GM23338 (cell line): ENCODE measurements around the gene PRDX4. TPM values are rescaled to one million over a fixed set of nuclear protein-coding genes. Genes with fewer than 3 reads are reported as not detected.

Experiments used
- ATAC-seq: fragments of 200-7000 bp; cut with Tn5 transposase; 3 replicates; pipeline ENCODE4 v1.9.1; 2020
- DNase-seq: peaks from one replicate; pipeline ENCODE4 v3.0.0-alpha.2; 2015; ENCODE audit warnings: low spot score
- H2AFZ ChIP-seq: fragments of 200-600 bp; sonication (generic); 2 replicates; pipeline ENCODE4 v1.8.0; 2016; ENCODE audit warnings: antibody characterized with exemption, mild to moderate bottlenecking, moderate library complexity
- H3F3A ChIP-seq: fragments of 200-600 bp; sonication (generic); replicated peaks from 2 replicates; pipeline ENCODE4 v1.8.0; 2017; ENCODE audit warnings: antibody characterized with exemption, mixed run types, low read depth
- H3K27ac ChIP-seq: fragments of 200-600 bp; sonication (generic); 2 replicates; pipeline ENCODE4 v1.6.1; 2016; ENCODE audit warnings: low read depth
- H3K27me3 ChIP-seq: fragments of 200-600 bp; sonication (generic); 2 replicates; pipeline ENCODE4 v1.8.0; 2016; ENCODE audit warnings: mild to moderate bottlenecking, mixed run types, moderate library complexity; ENCODE audit not compliant: insufficient read depth
- H3K36me3 ChIP-seq: fragments of 200-600 bp; sonication (generic); 2 replicates; pipeline ENCODE4 v1.8.0; 2016; ENCODE audit warnings: mild to moderate bottlenecking; ENCODE audit not compliant: insufficient read depth
- H3K4me1 ChIP-seq: fragments of 200-600 bp; sonication (generic); 2 replicates; pipeline ENCODE4 v1.8.0; 2016; ENCODE audit warnings: mild to moderate bottlenecking, moderate library complexity; ENCODE audit not compliant: insufficient read depth
- H3K4me2 ChIP-seq: fragments of 200-600 bp; sonication (generic); 2 replicates; pipeline ENCODE4 v1.7.1; 2017; ENCODE audit warnings: mixed run types
- H3K4me3 ChIP-seq: fragments of 200-600 bp; sonication (generic); 2 replicates; pipeline ENCODE4 v1.6.1; 2016; ENCODE audit warnings: mixed run types
- H3K79me2 ChIP-seq: fragments of 200-600 bp; sonication (generic); replicated peaks from 2 replicates; pipeline ENCODE4 v1.8.0; 2017; ENCODE audit warnings: mild to moderate bottlenecking; ENCODE audit not compliant: insufficient read depth
- H3K9me2 ChIP-seq: fragments of 200-600 bp; sonication (generic); 2 replicates; pipeline ENCODE4 v1.8.0; 2017; ENCODE audit not compliant: insufficient read depth
- H4K20me1 ChIP-seq: fragments of 200-600 bp; sonication (generic); replicated peaks from 2 replicates; pipeline ENCODE4 v1.8.0; 2017; ENCODE audit warnings: mild to moderate bottlenecking; ENCODE audit not compliant: insufficient read depth
- H3K27ac Mint-ChIP-seq: 2 replicates; pipeline ENCODE4 v1.8.0; 2020; ENCODE audit warnings: inconsistent platforms, mild to moderate bottlenecking, moderate library complexity, mixed read lengths
- H3K27me3 Mint-ChIP-seq: 3 replicates; pipeline ENCODE4 v1.8.0; 2022; ENCODE audit warnings: low read depth, mild to moderate bottlenecking, moderate library complexity, mixed read lengths, inconsistent platforms; ENCODE audit not compliant: insufficient read depth, poor library complexity
- H3K36me3 Mint-ChIP-seq: 3 replicates; pipeline ENCODE4 v1.8.0; 2021; ENCODE audit warnings: low read depth, mild to moderate bottlenecking, inconsistent platforms, moderate library complexity, mixed read lengths
- H3K4me1 Mint-ChIP-seq: 3 replicates; pipeline ENCODE4 v1.8.0; 2020; ENCODE audit warnings: mild to moderate bottlenecking, inconsistent platforms, mixed read lengths
- H3K4me3 Mint-ChIP-seq: 3 replicates; pipeline ENCODE4 v1.8.0; 2021; ENCODE audit warnings: moderate library complexity, mild to moderate bottlenecking, inconsistent platforms, mixed read lengths
- H3K9me3 Mint-ChIP-seq: 3 replicates; pipeline ENCODE4 v1.8.0; 2020; ENCODE audit warnings: moderate library complexity, mild to moderate bottlenecking, inconsistent platforms, mixed read lengths
- CREB1 ChIP-seq: fragments of 250-450 bp; sonication (Bioruptor Pico); IDR thresholded peaks from 2 replicates; pipeline ENCODE4 v1.5.0; 2020; ENCODE audit warnings: low read depth, mild to moderate bottlenecking, moderate library complexity
- POLR2AphosphoS5 ChIP-seq: IDR thresholded peaks from 2 replicates; pipeline ENCODE4 v1.6.1; 2016; ENCODE audit warnings: antibody characterized with exemption, low read depth
- REST ChIP-seq: IDR thresholded peaks from one replicate; pipeline ENCODE4 v1.6.1; 2018; ENCODE audit warnings: antibody characterized with exemption; ENCODE audit not compliant: unreplicated experiment
- ZNF331 ChIP-seq: fragments of 250-450 bp; sonication (Bioruptor Pico); IDR thresholded peaks from 2 replicates; pipeline ENCODE4 v1.5.0; 2020; ENCODE audit warnings: low read depth, mild to moderate bottlenecking, moderate library complexity
- ZNF462 ChIP-seq: fragments of 250-450 bp; sonication (Bioruptor Pico); IDR thresholded peaks from 2 replicates; pipeline ENCODE4 v1.5.0; 2020; ENCODE audit warnings: mild to moderate bottlenecking, moderate library complexity
- long read RNA-seq: library from polyadenylated mRNA; unstranded; transcript quantifications from one replicate; pipeline ENCODE4 v2.0.0, GENCODE V29; 2020; ENCODE audit not compliant: unreplicated experiment
- polyA plus RNA-seq: library from polyadenylated mRNA; unstranded; fragments of >200 nt; fragmentation: Nextera tagmentation; extraction: Ambion mirVana; gene quantifications from 2 replicates; pipeline ENCODE4 v1.2.1, GENCODE V29; 2016
- total RNA-seq: library from RNA; depleted of rRNA; stranded (reverse); fragments of >200 nt; shearing (Covaris generic); gene quantifications from 2 replicates; pipeline ENCODE4 v1.2.3, GENCODE V29; 2014; rRNA removed

The PRDX4 gene
- total RNA-seq (101 and 139 TPM in 2 replicates), polyA plus RNA-seq (101 and 103 TPM in 2 replicates)
- long read RNA-seq, transcript PRDX4-202 (7 exons, 1,005 nt) = major isoform, 133 of 138 reads
- long read RNA-seq, partial matches to known transcripts = 4 of 138 reads
- long read RNA-seq, other reads (novel, unspliced or antisense) = 1 of 138 reads

GRCh38 chrX:23667239-23668177 is at the start of gene PRDX4:
PRDX4 (plus strand) TSS chrX:23667493; CDS start chrX:23667571, 78 bp downstream.
- peak within 1 kb of the TSS; percentile 78 for H3K4me3 Mint-ChIP-seq
- H3K4me1 Mint-ChIP-seq = peaks cover 14% of the 10 kb centered on the region
- no peaks in the 10 kb centered on the region for H3K9me3 Mint-ChIP-seq
- H4K20me1 ChIP-seq = no peaks in the 10 kb centered on the region
- H3K9me2 ChIP-seq = no peaks in the 10 kb centered on the region
- peak; percentile 69 for DNase-seq
- H2AFZ ChIP-seq = no peak within 1 kb of the TSS
- peaks cover 21% of the 10 kb centered on the region for H3K79me2 ChIP-seq
- no peaks in the 10 kb centered on the region for H3F3A ChIP-seq
- peaks cover under 1% of the 10 kb centered on the region; the same call in 2 of the 3 replicates for H3K36me3 Mint-ChIP-seq
- peak within 1 kb of the TSS; percentile 76 for H3K4me2 ChIP-seq
- H3K27ac ChIP-seq = no peak within 1 kb of the TSS
- H3K4me1 ChIP-seq = peaks cover 6% of the 10 kb centered on the region
- ATAC-seq = peak; percentile 93
- no peaks in the 10 kb centered on the region for H3K36me3 ChIP-seq
- no peaks in the 10 kb centered on the region for H3K27me3 ChIP-seq
- H3K4me3 ChIP-seq = peak within 1 kb of the TSS; percentile 48
- H3K27me3 Mint-ChIP-seq = no peaks in the 10 kb centered on the region
- TF ChIP-seq CREB1 (CRISPR knock-in tag) = 0 out of 2 replicates have a peak, but pooled peaks have one; percentile 20
- no peak for TF ChIP-seq ZNF462 (CRISPR knock-in tag)
- no peak for TF ChIP-seq ZNF331 (CRISPR knock-in tag)
- peak; percentile 43; the same call in 1 of the 2 replicates for TF ChIP-seq POLR2AphosphoS5
- TF ChIP-seq REST = no peak
- H3K27ac Mint-ChIP-seq = no peak within 1 kb of the TSS
